Smooth muscle cell (in vitro differentiated cells): Measurements from ENCODE around the gene KRTAP10-2. TPM values are rescaled to one million over a fixed set of nuclear protein-coding genes. Genes with fewer than 3 reads are reported as not detected.

Source experiments
- DNase-seq: peaks from one replicate; lab custom pipeline; 2025; ENCODE audit not compliant: unreplicated experiment; lab: John Stamatoyannopoulos, UW
- H2AFZ ChIP-seq: fragments of 200-600 bp; sonication (generic); 2 replicates; pipeline ENCODE4 v1.6.0; 2016; ENCODE audit warnings: antibody characterized with exemption, low read depth, mild to moderate bottlenecking
- H3F3A ChIP-seq: fragments of 200-600 bp; sonication (generic); 2 replicates; pipeline ENCODE4 v1.6.0; 2017; ENCODE audit warnings: antibody characterized with exemption, low read depth
- H3K27ac ChIP-seq: fragments of 200-600 bp; sonication (generic); 2 replicates; pipeline ENCODE4 v1.5.1; 2016; ENCODE audit warnings: low read depth, mild to moderate bottlenecking
- H3K27me3 ChIP-seq: fragments of 200-600 bp; sonication (generic); 2 replicates; pipeline ENCODE4 v1.6.1; 2016; ENCODE audit warnings: low read depth, mild to moderate bottlenecking
- H3K36me3 ChIP-seq: fragments of 200-600 bp; sonication (generic); 2 replicates; pipeline ENCODE4 v1.5.1; 2016; ENCODE audit warnings: low read depth
- H3K4me1 ChIP-seq: fragments of 200-600 bp; sonication (generic); 2 replicates; pipeline ENCODE4 v1.5.1; 2016; ENCODE audit warnings: low read depth
- H3K4me2 ChIP-seq: fragments of 200-600 bp; sonication (generic); 2 replicates; pipeline ENCODE4 v1.6.0; 2016; ENCODE audit warnings: mild to moderate bottlenecking
- H3K4me3 ChIP-seq: fragments of 200-600 bp; sonication (generic); 2 replicates; pipeline ENCODE4 v1.5.1; 2016; ENCODE audit warnings: mild to moderate bottlenecking
- H3K79me2 ChIP-seq: fragments of 200-600 bp; sonication (generic); 2 replicates; pipeline ENCODE4 v1.6.0; 2016; ENCODE audit warnings: low read depth, mild to moderate bottlenecking
- H3K9ac ChIP-seq: fragments of 200-600 bp; sonication (generic); 2 replicates; pipeline ENCODE4 v1.6.0; 2016; ENCODE audit warnings: low read depth
- H3K9me3 ChIP-seq: fragments of 200-600 bp; sonication (generic); replicated peaks from 2 replicates; pipeline ENCODE4 v1.5.1; 2016; ENCODE audit warnings: low read depth
- H4K20me1 ChIP-seq: fragments of 200-600 bp; sonication (generic); 2 replicates; pipeline ENCODE4 v1.6.0; 2016; ENCODE audit warnings: low read depth
- WGBS: methylation state at CpG from one replicate; pipeline ENCODE4 v1.1.7; 2016; ENCODE audit warnings: low lambda C conversion rate; 5-methylcytosine and 5-hydroxymethylcytosine counted together
- polyA plus RNA-seq: library from polyadenylated mRNA; unstranded; fragments of >200 nt; fragmentation: Nextera tagmentation; extraction: Ambion mirVana; gene quantifications from 2 replicates; pipeline ENCODE4 v1.2.1, GENCODE V29; 2016
- total RNA-seq: library from RNA; depleted of rRNA; stranded (reverse); fragments of >200 nt; gene quantifications from 2 replicates; pipeline ENCODE4 v1.2.3, GENCODE V29; 2014
- TF ChIP-seq, protein P1 (sequence below): fragments of 200-600 bp; sonication (generic); IDR thresholded peaks from 2 replicates; pipeline ENCODE4 v1.5.1; 2017; ENCODE audit warnings: borderline replicate concordance, mild to moderate bottlenecking, antibody characterized with exemption; ENCODE audit not compliant: insufficient read depth, poor library complexity, severe bottlenecking

KRTAP10-2 gene
- total and polyA plus RNA-seq, 2 experiments from 2014 or later, result not detected

DNA sequence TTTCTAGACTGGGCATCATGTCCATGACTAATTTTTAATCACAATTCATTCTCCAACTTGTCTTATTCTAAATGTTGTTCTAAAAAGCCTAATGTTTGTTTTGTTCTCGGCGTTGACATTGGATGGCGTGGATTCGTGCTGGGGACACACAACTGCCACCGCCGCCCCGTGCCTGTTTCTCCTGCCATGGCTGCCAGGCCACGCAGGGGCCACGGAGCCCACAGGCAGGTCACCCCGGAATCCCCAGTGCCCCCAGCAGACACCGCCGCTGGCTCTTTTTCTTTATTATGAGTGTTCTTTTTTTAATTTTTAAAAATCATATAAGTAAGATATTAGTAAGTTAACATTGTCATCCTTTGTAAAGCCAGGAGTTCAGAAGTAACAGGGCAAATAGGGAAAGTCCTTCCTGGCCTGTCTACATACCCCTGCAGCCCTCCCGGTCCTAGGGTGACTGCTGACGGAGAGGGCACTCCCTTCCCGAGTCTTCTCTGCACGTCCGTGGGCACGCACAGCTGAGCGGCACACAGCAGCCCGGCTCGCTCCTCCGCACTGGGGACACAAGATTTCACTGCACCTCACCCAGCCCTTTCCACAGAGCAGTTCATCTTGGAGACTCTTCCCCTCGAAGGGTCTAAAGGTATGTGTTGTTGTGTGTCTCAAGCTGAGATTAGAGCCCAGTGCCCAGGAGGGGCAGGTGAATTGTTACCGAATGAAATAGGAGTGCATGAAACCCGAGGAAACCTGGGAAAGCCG, 43.5 kb downstream of the KRTAP10-2 start:
- Histone ChIP-seq H3K9ac (no peak overlapping the region), H3K36me3 (no peaks in the 10 kb centered on the region), H2AFZ (no peak overlapping the region), H3K27ac (no peak overlapping the region), H3K4me3 (no peak overlapping the region), H3K4me1 (no peaks in the 10 kb centered on the region), H3K79me2 (no peaks in the 10 kb centered on the region), H3F3A (no peaks in the 10 kb centered on the region), H3K4me2 (no peak overlapping the region), H3K27me3 (no peaks in the 10 kb centered on the region), H3K9me3 (no peaks in the 10 kb centered on the region), H4K20me1 (no peaks in the 10 kb centered on the region)
- TF ChIP-seq, protein P1, sequence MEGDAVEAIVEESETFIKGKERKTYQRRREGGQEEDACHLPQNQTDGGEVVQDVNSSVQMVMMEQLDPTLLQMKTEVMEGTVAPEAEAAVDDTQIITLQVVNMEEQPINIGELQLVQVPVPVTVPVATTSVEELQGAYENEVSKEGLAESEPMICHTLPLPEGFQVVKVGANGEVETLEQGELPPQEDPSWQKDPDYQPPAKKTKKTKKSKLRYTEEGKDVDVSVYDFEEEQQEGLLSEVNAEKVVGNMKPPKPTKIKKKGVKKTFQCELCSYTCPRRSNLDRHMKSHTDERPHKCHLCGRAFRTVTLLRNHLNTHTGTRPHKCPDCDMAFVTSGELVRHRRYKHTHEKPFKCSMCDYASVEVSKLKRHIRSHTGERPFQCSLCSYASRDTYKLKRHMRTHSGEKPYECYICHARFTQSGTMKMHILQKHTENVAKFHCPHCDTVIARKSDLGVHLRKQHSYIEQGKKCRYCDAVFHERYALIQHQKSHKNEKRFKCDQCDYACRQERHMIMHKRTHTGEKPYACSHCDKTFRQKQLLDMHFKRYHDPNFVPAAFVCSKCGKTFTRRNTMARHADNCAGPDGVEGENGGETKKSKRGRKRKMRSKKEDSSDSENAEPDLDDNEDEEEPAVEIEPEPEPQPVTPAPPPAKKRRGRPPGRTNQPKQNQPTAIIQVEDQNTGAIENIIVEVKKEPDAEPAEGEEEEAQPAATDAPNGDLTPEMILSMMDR, result no peak
- WGBS, result 95% methylated on average over 26 of the region's 26 CpGs
- DNase-seq, result no peak

DNA sequence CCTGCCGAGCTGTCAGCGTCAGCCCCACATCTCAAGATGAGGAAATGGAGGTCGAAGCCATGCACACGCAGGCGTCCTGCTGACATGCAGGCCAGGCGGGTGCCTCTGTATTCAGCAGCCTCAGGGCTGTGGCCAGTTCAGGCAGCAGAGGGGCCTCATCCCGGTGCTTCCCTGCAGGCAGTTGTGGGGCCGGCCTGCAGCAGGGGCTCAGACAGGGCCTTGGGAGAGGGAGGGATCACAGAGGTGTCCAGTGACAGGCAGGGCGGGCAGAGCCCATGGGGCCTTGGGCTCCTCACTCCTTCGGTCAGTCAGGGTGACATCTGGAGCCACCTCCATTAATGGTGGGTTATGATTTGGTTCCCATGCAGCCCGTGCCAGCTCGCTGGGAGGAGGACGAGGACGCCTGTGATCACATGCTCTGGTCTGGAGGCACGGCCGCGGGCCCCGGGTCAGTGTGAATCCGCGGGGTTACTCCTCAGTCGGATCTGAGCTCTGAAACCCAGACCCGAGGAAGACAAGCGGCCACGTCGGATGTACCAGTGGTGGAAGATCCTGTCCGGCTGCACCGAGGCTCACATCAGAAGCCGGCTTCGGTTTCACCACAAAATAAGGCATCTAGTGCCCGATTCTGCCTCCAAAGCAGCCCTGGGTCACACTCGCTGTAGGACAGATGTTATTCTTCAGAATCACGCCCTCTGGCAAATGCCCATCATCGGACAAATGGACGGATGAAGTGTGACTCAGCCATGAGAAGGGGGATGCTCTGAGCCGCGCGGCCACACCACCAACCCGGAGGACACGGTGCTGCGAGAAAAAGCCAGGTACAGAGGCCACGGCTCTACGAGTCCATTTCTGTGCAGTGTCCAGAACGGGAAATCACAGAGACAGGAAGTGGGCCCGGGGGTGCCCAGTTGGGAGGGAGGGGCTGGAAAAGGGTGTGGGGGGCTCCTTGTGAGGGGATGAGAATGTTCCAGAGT, 44.7 kb downstream of the KRTAP10-2 start:
- H2AFZ ChIP-seq, result no peak overlapping the region

DNA sequence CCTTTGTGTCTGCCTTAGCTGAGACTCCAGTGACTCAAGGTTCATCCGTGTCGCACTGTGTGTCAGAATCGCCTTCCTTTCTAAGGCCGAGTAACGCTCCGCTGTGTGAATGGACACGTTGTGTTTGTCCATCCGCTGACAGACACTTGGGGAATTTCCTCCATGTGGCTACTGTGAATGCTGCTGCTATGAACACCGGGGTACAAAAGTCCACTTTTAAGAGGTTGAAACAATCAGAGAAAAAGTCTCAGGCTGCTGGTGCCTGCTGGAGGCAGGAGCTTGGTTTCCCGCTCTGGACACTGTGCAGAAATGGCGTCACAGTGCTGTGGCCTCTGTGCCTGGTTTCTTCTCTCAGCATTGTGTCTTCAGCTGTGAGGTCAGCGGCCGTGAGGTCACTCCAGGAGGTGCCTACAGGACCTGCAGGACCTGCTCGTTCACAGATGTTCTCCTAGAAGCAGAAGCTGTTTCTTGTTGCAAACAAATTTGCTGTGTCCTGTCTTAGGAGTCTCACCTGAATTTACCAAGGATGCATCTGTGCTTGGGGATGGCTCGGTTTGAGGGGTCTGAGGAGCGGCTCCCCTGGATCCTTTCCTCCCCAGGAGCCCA, 45.5 kb downstream of the KRTAP10-2 start:
- H3K9ac ChIP-seq, result no peak overlapping the region
- DNase-seq, result no peak
- H3K36me3 ChIP-seq, result no peaks in the 10 kb centered on the region
- no peak overlapping the region for H2AFZ ChIP-seq
- H4K20me1 ChIP-seq, result peaks cover 12% of the 10 kb centered on the region
- H3K9me3 ChIP-seq, result no peaks in the 10 kb centered on the region
- H3K4me2 ChIP-seq, result no peak overlapping the region
- H3F3A ChIP-seq, result no peaks in the 10 kb centered on the region
- no peaks in the 10 kb centered on the region for H3K79me2 ChIP-seq
- no peaks in the 10 kb centered on the region for H3K27me3 ChIP-seq
- no peak overlapping the region for H3K27ac ChIP-seq
- TF ChIP-seq, protein P1, result no peak
- H3K4me1 ChIP-seq, result no peaks in the 10 kb centered on the region
- H3K4me3 ChIP-seq, result no peak overlapping the region
- WGBS, result 92% methylated on average over 16 of the region's 16 CpGs

More for the DNA sequence above, 44.7 kb downstream of the KRTAP10-2 start:
- DNase-seq, result no peak
- no peak overlapping the region for H3K4me3 ChIP-seq
- no peaks in the 10 kb centered on the region for H3F3A ChIP-seq
- no peak overlapping the region for H3K4me2 ChIP-seq
- no peak overlapping the region for H3K27ac ChIP-seq
- H3K9me3 ChIP-seq, result no peaks in the 10 kb centered on the region
- no peak overlapping the region for H3K9ac ChIP-seq
- no peaks in the 10 kb centered on the region for H3K36me3 ChIP-seq
- WGBS, result 93% methylated on average over 44 of the region's 44 CpGs
- H3K27me3 ChIP-seq, result no peaks in the 10 kb centered on the region
- TF ChIP-seq, protein P1, result no peak
- H3K4me1 ChIP-seq, result no peaks in the 10 kb centered on the region
- no peaks in the 10 kb centered on the region for H3K79me2 ChIP-seq
- H4K20me1 ChIP-seq, result peaks cover 5% of the 10 kb centered on the region
